Trophoblast cell (in vitro differentiated cells and primary cell): ENCODE measurements around the gene FANCI.

ENCODE experiments used
- DNase-seq, 2 donors: peaks; one replicate each; pipeline ENCODE4 v3.0.0-alpha.2; 2016
- H2AFZ ChIP-seq: 2 replicates; pipeline ENCODE4 v1.6.1; 2013; ENCODE audit warnings: low read length, moderate library complexity, mild to moderate bottlenecking; ENCODE audit not compliant: insufficient read depth, poor library complexity
- H2AK5ac ChIP-seq: 2 replicates; pipeline ENCODE4 v1.6.1; 2013; ENCODE audit warnings: mild to moderate bottlenecking, low read length
- H2BK120ac ChIP-seq: 2 replicates; pipeline ENCODE4 v1.6.1; 2013; ENCODE audit warnings: low read length, mild to moderate bottlenecking, moderate library complexity; ENCODE audit not compliant: insufficient read depth, poor library complexity
- H2BK12ac ChIP-seq: 2 replicates; pipeline ENCODE4 v1.6.1; 2013; ENCODE audit warnings: mild to moderate bottlenecking, low read length, moderate library complexity
- H2BK5ac ChIP-seq: 2 replicates; pipeline ENCODE4 v1.6.1; 2013; ENCODE audit warnings: low read length, low read depth, moderate library complexity, mild to moderate bottlenecking; ENCODE audit not compliant: poor library complexity
- H3K14ac ChIP-seq: 2 replicates; pipeline ENCODE4 v1.6.1; 2013; ENCODE audit warnings: mild to moderate bottlenecking, low read length
- H3K18ac ChIP-seq: 2 replicates; pipeline ENCODE4 v1.6.1; 2013; ENCODE audit warnings: mild to moderate bottlenecking, low read length
- H3K23ac ChIP-seq: 2 replicates; pipeline ENCODE4 v1.6.1; 2013; ENCODE audit warnings: low read length
- H3K27ac ChIP-seq: 2 replicates; pipeline ENCODE4 v1.5.1; 2013; ENCODE audit warnings: low read depth, mild to moderate bottlenecking, inconsistent platforms, low read length, moderate library complexity
- H3K27me3 ChIP-seq: 2 replicates; pipeline ENCODE4 v1.6.1; 2013; ENCODE audit warnings: inconsistent platforms, mild to moderate bottlenecking, low read length, moderate library complexity; ENCODE audit not compliant: insufficient read depth
- H3K36me3 ChIP-seq, 2 experiments: 1 replicate in 1 of 2; 2 replicates in 1 of 2; pipeline ENCODE4 v1.6.1; 2013; ENCODE audit warnings: low read length in 2 of 2, mild to moderate bottlenecking in 2 of 2, moderate library complexity in 1 of 2; ENCODE audit not compliant: insufficient read depth in 2 of 2, control insufficient read depth in 1 of 2
- H3K4ac ChIP-seq: 2 replicates; pipeline ENCODE4 v1.6.1; 2013; ENCODE audit warnings: low read depth, mild to moderate bottlenecking, low read length, moderate library complexity
- H3K4me1 ChIP-seq, 2 experiments: 1 replicate in 1 of 2; 2 replicates in 1 of 2; pipeline ENCODE4 v1.6.1; 2013; ENCODE audit warnings: low read length in 2 of 2, mild to moderate bottlenecking in 2 of 2, moderate library complexity in 1 of 2; ENCODE audit not compliant: insufficient read depth in 2 of 2, control insufficient read depth in 1 of 2
- H3K4me2 ChIP-seq: 2 replicates; pipeline ENCODE4 v1.6.1; 2013; ENCODE audit warnings: inconsistent platforms, mild to moderate bottlenecking, low read length, moderate library complexity
- H3K4me3 ChIP-seq: 2 replicates; pipeline ENCODE4 v1.5.1; 2013; ENCODE audit warnings: mild to moderate bottlenecking, low read depth, low read length, inconsistent platforms
- H3K79me1 ChIP-seq: one replicate; pipeline ENCODE4 v1.6.1; 2013; ENCODE audit warnings: low read length
- H3K79me2 ChIP-seq: 2 replicates; pipeline ENCODE4 v1.6.1; 2013; ENCODE audit warnings: low read length, mild to moderate bottlenecking; ENCODE audit not compliant: control insufficient read depth, insufficient read depth, poor library complexity
- H3K9ac ChIP-seq: 2 replicates; pipeline ENCODE4 v1.6.1; 2013; ENCODE audit warnings: mild to moderate bottlenecking, low read length
- H3K9me3 ChIP-seq: 2 replicates; pipeline ENCODE4 v1.6.1; 2013; ENCODE audit warnings: low read depth, mild to moderate bottlenecking, control low read depth, inconsistent platforms, low read length; ENCODE audit not compliant: insufficient read depth
- H4K12ac ChIP-seq: 2 replicates; pipeline ENCODE4 v1.6.1; 2013; ENCODE audit warnings: low read depth, mild to moderate bottlenecking, low read length, moderate library complexity
- H4K8ac ChIP-seq: 2 replicates; pipeline ENCODE4 v1.6.1; 2013; ENCODE audit warnings: low read depth, mild to moderate bottlenecking, low read length, moderate library complexity
- H4K91ac ChIP-seq: one replicate; pipeline ENCODE4 v1.6.1; 2013; ENCODE audit warnings: low read depth, mild to moderate bottlenecking, low read length, moderate library complexity
- WGBS: extraction: QIAGEN DNeasy Blood & Tissue Kit; methylation state at CpG from one replicate; pipeline ENCODE4 v1.1.7; 2013; ENCODE audit warnings: missing lambda C conversion rate; ENCODE audit not compliant: insufficient read length, insufficient coverage; ENCODE audit errors: extremely low coverage; 5-methylcytosine and 5-hydroxymethylcytosine counted together

The FANCI gene

DNA sequence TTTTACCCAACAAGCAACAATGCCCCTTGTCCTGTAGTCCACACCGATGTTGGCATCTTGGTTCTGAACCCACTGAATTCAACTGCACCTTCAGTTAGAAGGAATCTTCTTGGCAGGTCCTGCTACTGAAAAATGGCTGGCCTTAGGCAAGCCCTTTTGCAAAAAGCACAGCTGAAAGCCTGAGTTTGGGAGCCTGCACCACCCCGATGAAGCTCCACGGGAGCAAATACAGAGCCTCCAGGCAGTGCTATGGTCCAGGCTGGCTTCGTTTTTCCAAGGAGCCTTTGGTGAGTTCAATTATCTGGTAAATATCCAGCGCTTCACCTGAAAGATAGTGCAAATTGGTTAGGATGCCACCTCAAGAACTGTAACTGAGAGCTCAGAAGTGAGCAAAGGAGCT is 72.7 kb downstream of the FANCI start:
- H2BK120ac ChIP-seq = no peak overlapping the region
- no CpG with 5 or more reads among the region's 5 CpGs for WGBS
- H2AK5ac ChIP-seq = no peak overlapping the region
- H3K4me3 ChIP-seq = no peak overlapping the region
- H3K9ac ChIP-seq = no peak overlapping the region
- H3K79me1 ChIP-seq = no peaks in the 10 kb centered on the region
- no peak overlapping the region for H2BK12ac ChIP-seq
- peaks cover 42 to 66% of the 10 kb centered on the region in 2 experiments for H3K36me3 ChIP-seq
- H3K18ac ChIP-seq = no peak overlapping the region
- no peaks in the 10 kb centered on the region for H3K9me3 ChIP-seq
- H3K4me2 ChIP-seq = no peak overlapping the region
- H2BK5ac ChIP-seq = no peak overlapping the region
- no peaks in the 10 kb centered on the region for H3K4me1 ChIP-seq
- H4K8ac ChIP-seq = no peak overlapping the region
- no peak overlapping the region for H3K23ac ChIP-seq
- no peaks in the 10 kb centered on the region for H3K79me2 ChIP-seq
- H4K91ac ChIP-seq = no peak overlapping the region
- no peak overlapping the region for H2AFZ ChIP-seq
- no peak overlapping the region for H3K14ac ChIP-seq
- H4K12ac ChIP-seq = no peak overlapping the region
- no peak for DNase-seq
- H3K27me3 ChIP-seq = no peaks in the 10 kb centered on the region
- no peak overlapping the region for H3K4ac ChIP-seq
- no peak overlapping the region for H3K27ac ChIP-seq

DNA sequence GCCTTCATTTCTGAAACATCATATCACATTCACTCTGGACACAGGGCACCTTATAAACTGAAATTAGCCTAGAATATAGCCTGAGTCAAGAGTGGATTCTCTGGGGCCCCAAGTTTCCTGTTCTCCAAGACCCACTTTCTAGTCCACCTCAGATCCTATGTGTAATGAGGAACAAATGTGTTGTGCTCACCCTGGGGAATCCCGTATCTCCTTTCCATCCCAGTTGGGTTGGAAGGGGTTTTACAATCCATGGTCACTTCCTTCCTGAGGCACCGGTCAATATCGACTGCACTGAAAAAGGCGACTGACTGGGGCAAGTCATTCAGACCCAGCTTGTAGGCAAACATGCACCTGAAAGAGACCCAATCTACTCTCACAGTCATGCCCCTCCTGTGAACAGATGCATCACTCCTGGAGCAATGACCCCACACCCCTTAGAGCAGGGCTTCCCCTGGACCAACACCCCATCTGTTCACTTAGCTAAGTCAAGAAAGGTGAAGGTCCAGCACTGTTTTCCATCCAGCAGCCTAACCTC is 73.5 kb downstream of the FANCI start:
- Histone ChIP-seq H2BK12ac (no peak overlapping the region), H2AK5ac (no peak overlapping the region), H4K8ac (no peak overlapping the region), H2BK120ac (no peak overlapping the region), H3K9me3 (no peaks in the 10 kb centered on the region), H2AFZ (no peak overlapping the region), H4K12ac (no peak overlapping the region), H3K9ac (no peak overlapping the region), H3K79me2 (no peaks in the 10 kb centered on the region), H2BK5ac (no peak overlapping the region), H3K4me3 (no peak overlapping the region), H3K79me1 (no peaks in the 10 kb centered on the region), H3K14ac (no peak overlapping the region), H3K18ac (no peak overlapping the region), H3K36me3 (peaks cover 49 to 72% of the 10 kb centered on the region in 2 experiments), H3K27ac (no peak overlapping the region), H3K23ac (no peak overlapping the region), H3K4ac (no peak overlapping the region), H3K27me3 (no peaks in the 10 kb centered on the region), H4K91ac (no peak overlapping the region), H3K4me1 (no peaks in the 10 kb centered on the region), H3K4me2 (no peak overlapping the region)
- WGBS = no CpG with 5 or more reads among the region's 4 CpGs
- no peak for DNase-seq

DNA sequence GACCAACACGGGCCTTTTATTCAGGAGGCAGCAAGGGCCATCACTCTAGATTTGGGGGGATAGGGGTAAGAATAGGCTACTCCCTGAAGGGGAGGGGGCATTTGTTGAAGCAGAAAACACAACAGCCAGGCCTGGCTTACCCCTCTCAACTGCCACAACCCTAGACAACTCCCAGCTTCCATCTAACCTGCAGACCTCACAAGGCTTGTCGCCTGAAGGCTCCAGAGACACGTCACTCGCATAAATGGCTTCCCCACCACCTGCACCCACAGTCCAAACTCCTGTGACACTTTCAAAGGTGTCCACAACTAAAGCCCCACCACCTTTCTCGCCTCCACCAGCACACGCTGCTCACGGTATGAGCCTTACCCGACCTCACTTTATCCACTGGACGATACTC is 75.9 kb downstream of the FANCI start:
- peaks cover 73 to 89% of the 10 kb centered on the region in 2 experiments for H3K36me3 ChIP-seq
- no peaks in the 10 kb centered on the region for H3K79me2 ChIP-seq
- H3K4me1 ChIP-seq = no peaks in the 10 kb centered on the region
- H2BK120ac ChIP-seq = no peak overlapping the region
- H2BK5ac ChIP-seq = no peak overlapping the region
- no peak overlapping the region for H2AFZ ChIP-seq
- WGBS = no CpG with 5 or more reads among the region's 9 CpGs
- no peaks in the 10 kb centered on the region for H3K9me3 ChIP-seq
- H4K8ac ChIP-seq = no peak overlapping the region
- no peak overlapping the region for H2AK5ac ChIP-seq
- no peak overlapping the region for H3K14ac ChIP-seq
- H3K27ac ChIP-seq = no peak overlapping the region
- H3K23ac ChIP-seq = no peak overlapping the region
- no peak overlapping the region for H3K4me3 ChIP-seq
- DNase-seq = no peak
- H3K4me2 ChIP-seq = no peak overlapping the region
- H3K18ac ChIP-seq = no peak overlapping the region
- no peaks in the 10 kb centered on the region for H3K27me3 ChIP-seq
- H3K4ac ChIP-seq = no peak overlapping the region
- no peak overlapping the region for H2BK12ac ChIP-seq
- no peaks in the 10 kb centered on the region for H3K79me1 ChIP-seq
- no peak overlapping the region for H3K9ac ChIP-seq
- no peak overlapping the region for H4K91ac ChIP-seq
- no peak overlapping the region for H4K12ac ChIP-seq

DNA sequence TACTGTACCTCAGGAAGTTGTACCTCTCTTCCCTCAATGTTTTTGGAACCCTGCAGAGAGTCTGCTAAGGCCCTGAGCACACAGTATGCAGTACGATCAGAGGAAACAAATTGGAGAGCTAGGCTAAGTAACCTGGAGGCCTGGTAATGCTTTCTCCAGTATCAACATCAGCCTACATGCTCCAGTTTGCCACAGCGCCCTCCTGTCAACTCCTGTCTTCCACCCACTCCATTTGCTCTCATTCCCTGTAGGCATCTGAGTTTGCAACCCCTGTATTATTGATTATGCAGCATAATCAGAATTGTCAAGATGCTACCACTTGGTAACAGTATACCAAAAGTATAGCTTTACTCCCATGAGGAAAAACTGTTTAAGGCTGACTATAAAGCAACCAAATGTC is 76.4 kb downstream of the FANCI start:
- Histone ChIP-seq H3K4me3 (no peak overlapping the region), H3K27me3 (no peaks in the 10 kb centered on the region), H3K18ac (no peak overlapping the region), H3K4me1 (no peaks in the 10 kb centered on the region), H3K9ac (no peak overlapping the region), H4K91ac (no peak overlapping the region), H3K79me1 (no peaks in the 10 kb centered on the region), H3K23ac (no peak overlapping the region), H3K27ac (no peak overlapping the region), H4K8ac (no peak overlapping the region), H2BK5ac (no peak overlapping the region), H4K12ac (no peak overlapping the region), H3K4ac (no peak overlapping the region), H3K14ac (no peak overlapping the region), H2BK12ac (no peak overlapping the region), H2AFZ (no peak overlapping the region), H3K79me2 (no peaks in the 10 kb centered on the region), H2BK120ac (no peak overlapping the region), H3K4me2 (no peak overlapping the region), H2AK5ac (no peak overlapping the region), H3K36me3 (peaks cover 72 to 88% of the 10 kb centered on the region in 2 experiments), H3K9me3 (no peaks in the 10 kb centered on the region)
- no CpG with 5 or more reads among the region's 2 CpGs for WGBS
- DNase-seq = no peak
